Tibial nerve (tissue), 4 donors: Measurements from ENCODE around the gene HOXD10. TPM values are rescaled to one million over a fixed set of nuclear protein-coding genes. Genes with fewer than 3 reads are reported as not detected.

Experiments
- DNase-seq, 2 donors: peaks; one replicate each; pipeline ENCODE4 v3.0.0-alpha.2; 2019; ENCODE audit warnings: low spot score in 2 of 2
- H3K27ac ChIP-seq, 4 donors: fragments of 200-600 bp; sonication (generic) in 3 of 4; one replicate each; pipeline ENCODE4 v1.5.1; 2017 to 2019; ENCODE audit warnings: mild to moderate bottlenecking in 1 of 4
- H3K27me3 ChIP-seq, 2 donors: fragments of 200-600 bp; sonication (generic) in 1 of 2; one replicate each; pipeline versions ENCODE4 v1.5.1 to v1.6.0; 2017 to 2019
- H3K36me3 ChIP-seq, 3 donors: fragments of 200-600 bp; sonication (generic); one replicate each; pipeline ENCODE4 v1.5.1; 2018 to 2019
- H3K4me1 ChIP-seq, 4 donors: fragments of 200-600 bp; sonication (generic) in 3 of 4; one replicate each; pipeline ENCODE4 v1.5.1; 2017 to 2019
- H3K4me3 ChIP-seq, 4 donors: fragments of 200-600 bp; sonication (generic) in 3 of 4; one replicate each; pipeline ENCODE4 v1.5.1; 2017 to 2019; ENCODE audit warnings: mild to moderate bottlenecking in 1 of 4, moderate library complexity in 1 of 4
- H3K9me3 ChIP-seq, 4 donors: fragments of 200-600 bp; sonication (generic) in 3 of 4; one replicate each; pipeline ENCODE4 v1.5.1; 2017 to 2019
- CTCF ChIP-seq, 5 experiments: fragments of 200-600 bp in 3 of 5; fragments of 450-650 bp in 2 of 5; sonication (generic) in 3 of 5; IDR thresholded peaks; one replicate each; pipeline ENCODE4 v1.5.1; 2016 to 2019; ENCODE audit warnings: antibody characterized with exemption in 5 of 5, mild to moderate bottlenecking in 3 of 5, moderate library complexity in 2 of 5
- EP300 ChIP-seq, 2 donors: sonication (generic); formaldehyde crosslinking; IDR thresholded peaks; one replicate each; pipeline ENCODE4 v1.6.1; 2017; ENCODE audit warnings: antibody characterized with exemption in 2 of 2, mild to moderate bottlenecking in 1 of 2
- POLR2A ChIP-seq, 2 donors: fragments of 450-650 bp; IDR thresholded peaks; one replicate each; pipeline ENCODE4 v1.6.1; 2017; ENCODE audit warnings: antibody characterized with exemption in 2 of 2, mild to moderate bottlenecking in 2 of 2, moderate library complexity in 2 of 2
- WGBS, 2 donors: methylation state at CpG; one replicate each; pipeline ENCODE4 v1.1.5; 2018; 5-methylcytosine and 5-hydroxymethylcytosine counted together
- total RNA-seq, 4 donors: library from RNA; depleted of rRNA; stranded (reverse); fragments of >200 nt; gene quantifications; one replicate each; pipeline ENCODE4 v1.1.0, GENCODE V29; 2016

Gene HOXD10
- total RNA-seq, 4 donors from 2014 or later = 0.39 to 2.1 (median 1.1) TPM

- Histone ChIP-seq H3K9me3 (no peaks in the 10 kb centered on the region), H3K36me3 (no peaks in the 10 kb centered on the region), H3K27ac (no peak overlapping the region), H3K4me3 (no peak overlapping the region), H3K27me3 (peaks cover 8 to 100% of the 10 kb centered on the region in 2 donors), H3K4me1 (peaks cover 0 to 52% (median 11%) of the 10 kb centered on the region in 4 donors)
- WGBS, 2 donors = 3 to 4% methylated on average over 18 of the region's 18 CpGs
- DNase-seq = no peak
- TF ChIP-seq POLR2A (IDR thresholded peaks at IDR 0.05) (no peak), CTCF (IDR thresholded peaks at IDR 0.05) (no peak), EP300 (IDR thresholded peaks at IDR 0.05) (no peak)
Measured at GRCh38 chr2:176097820-176098365, 18.7 kb upstream of the HOXD10 start.

GRCh38 chr2:176098366-176099158, 18.0 kb upstream of the HOXD10 start:
- 6 to 11% methylated on average over 18 to 21 of the region's 35 CpGs for WGBS, 2 donors
- no peaks in the 10 kb centered on the region for H3K9me3 ChIP-seq
- TF ChIP-seq CTCF (IDR thresholded peaks at IDR 0.05) (no peak), EP300 (IDR thresholded peaks at IDR 0.05) (no peak), POLR2A (IDR thresholded peaks at IDR 0.05) (no peak)
- H3K36me3 ChIP-seq = no peaks in the 10 kb centered on the region
- no peak for DNase-seq
- H3K27me3 ChIP-seq = peaks cover 7 to 100% of the 10 kb centered on the region in 2 donors
- no peak overlapping the region for H3K27ac ChIP-seq
- H3K4me1 ChIP-seq = peaks cover 0 to 45% (median 5%) of the 10 kb centered on the region in 4 donors
- H3K4me3 ChIP-seq = no peak overlapping the region

- TF ChIP-seq EP300 (IDR thresholded peaks at IDR 0.05) = no peak
- TF ChIP-seq POLR2A (IDR thresholded peaks at IDR 0.05) = no peak
- no peak for TF ChIP-seq CTCF (IDR thresholded peaks at IDR 0.05)
- peaks cover 0 to 50% (median 7%) of the 10 kb centered on the region in 4 donors for H3K4me1 ChIP-seq
- DNase-seq = no peak
- WGBS, 2 donors = 10 to 16% methylated on average over 21 to 30 of the region's 30 CpGs
- H3K27ac ChIP-seq = no peak overlapping the region
- no peaks in the 10 kb centered on the region for H3K9me3 ChIP-seq
- no peaks in the 10 kb centered on the region for H3K36me3 ChIP-seq
- peaks cover 5 to 100% of the 10 kb centered on the region in 2 donors for H3K27me3 ChIP-seq
- H3K4me3 ChIP-seq = no peak overlapping the region
Measured at GRCh38 chr2:176099159-176099727, 17.3 kb upstream of the HOXD10 start.

- H3K36me3 ChIP-seq = no peaks in the 10 kb centered on the region
- peaks cover 10 to 100% of the 10 kb centered on the region in 2 donors for H3K27me3 ChIP-seq
- no peak within 1 kb of the TSS for H3K27ac ChIP-seq
- DNase-seq = no peak
- TF ChIP-seq EP300 (IDR thresholded peaks at IDR 0.05) (no peak), POLR2A (IDR thresholded peaks at IDR 0.05) (no peak), CTCF (IDR thresholded peaks at IDR 0.05) (no peak)
- no peak within 1 kb of the TSS for H3K4me3 ChIP-seq
- WGBS, 2 donors = 6 to 10% methylated on average over 59 to 60 of the region's 70 CpGs
- H3K9me3 ChIP-seq = no peaks in the 10 kb centered on the region
- H3K4me1 ChIP-seq = peaks cover 0 to 56% (median 14%) of the 10 kb centered on the region in 4 donors
Measured at GRCh38 chr2:176099728-176100546, 16.6 kb upstream of the HOXD10 start, which contains the start of gene HOXD12. Gene HOXD12 (plus strand): TSS chr2:176099795. CDS start chr2:176099802, 7 bp downstream.
